H1 (cell line): Measurements from ENCODE around the gene DCAF4. TPM values are rescaled to one million over a fixed set of nuclear protein-coding genes. Genes with fewer than 3 reads are reported as not detected.

Source experiments
- ASH2L ChIP-seq: fragments of 200-600, 300-600 bp; sonication (generic); IDR thresholded peaks from one replicate; pipeline ENCODE4 v1.7.1; 2017; ENCODE audit warnings: low read length
- JUND ChIP-seq: IDR thresholded peaks from 2 replicates; pipeline ENCODE4 v1.6.1; 2011; ENCODE audit warnings: mild to moderate bottlenecking, improper control_type of control experiment, low read length
- RFX5 ChIP-seq: IDR thresholded peaks from 2 replicates; pipeline ENCODE4 v1.6.1; 2011; ENCODE audit warnings: low read depth, low read length, improper control_type of control experiment, borderline replicate concordance
- SAP30 ChIP-seq: fragments of 300-600 bp; sonication (generic); IDR thresholded peaks from 2 replicates; pipeline ENCODE4 v1.7.1; 2012; ENCODE audit warnings: low read length, moderate library complexity, mild to moderate bottlenecking, inconsistent platforms; ENCODE audit not compliant: insufficient read depth, insufficient replicate concordance
- SIRT6 ChIP-seq: IDR thresholded peaks from one replicate; pipeline ENCODE4 v1.7.1; 2012; ENCODE audit warnings: low read length, inconsistent platforms
- TCF12 ChIP-seq: IDR thresholded peaks from 2 replicates; pipeline ENCODE4 v1.6.1; 2011; ENCODE audit warnings: low read depth, mild to moderate bottlenecking, low read length
- polyA plus RNA-seq, 7 experiments: library from polyadenylated mRNA; depleted of rRNA in 3 of 7; stranded (reverse) in 5 of 7; unstranded in 2 of 7; fragments of >200 nt in 5 of 7; fragments of 200-250 nt in 2 of 7; gene quantifications; 1 replicate in 5 of 7; 2 replicates in 1 of 7; 4 replicates in 1 of 7; pipeline versions ENCODE4 v1.2.1 to v1.2.3, GENCODE V29; 2011 to 2013; ENCODE audit warnings: missing spikeins in 2 of 7, mixed read lengths in 2 of 7
- total RNA-seq: library from RNA; stranded (reverse); fragmentation: NEBNext Ultra II Directional; extraction: Animal tissue kit (Norgen Biotek cat#: 25700); gene quantifications from 2 replicates; pipeline ENCODE4 v1.2.1, GENCODE V29; 2021
- TF ChIP-seq, protein P1 (sequence below): fragments of 300-600 bp; sonication (generic); IDR thresholded peaks from 2 replicates; pipeline ENCODE4 v1.7.1; 2012; ENCODE audit warnings: low read length, moderate library complexity, mild to moderate bottlenecking, inconsistent platforms; ENCODE audit not compliant: insufficient replicate concordance

Gene DCAF4
- total and polyA plus RNA-seq, 2 of the 8 experiments (the other 6 are each of a cell fraction or from before 2014, with no cell fraction given) = 17.0 to 21.1 TPM

DNA sequence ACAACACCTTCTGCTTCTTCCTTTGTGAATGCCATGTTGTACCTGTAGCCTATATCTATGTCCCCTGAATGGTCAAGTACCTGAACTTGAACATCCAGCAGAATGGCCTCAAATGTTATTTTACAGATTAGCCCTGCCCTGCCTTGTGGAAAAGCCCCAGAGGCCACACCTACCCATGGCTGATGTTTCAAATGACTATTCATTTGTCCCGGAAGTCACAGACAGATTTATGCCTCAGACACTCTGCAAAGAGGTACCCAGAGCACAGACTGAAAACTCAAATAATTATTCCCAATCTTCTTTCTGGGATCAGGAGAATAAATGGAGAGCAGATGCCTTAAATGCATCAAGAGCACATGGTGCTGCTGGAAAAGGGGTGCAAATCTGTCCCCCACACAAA is 19.4 kb upstream of the DCAF4 start (continued):
- TF ChIP-seq, protein P1, sequence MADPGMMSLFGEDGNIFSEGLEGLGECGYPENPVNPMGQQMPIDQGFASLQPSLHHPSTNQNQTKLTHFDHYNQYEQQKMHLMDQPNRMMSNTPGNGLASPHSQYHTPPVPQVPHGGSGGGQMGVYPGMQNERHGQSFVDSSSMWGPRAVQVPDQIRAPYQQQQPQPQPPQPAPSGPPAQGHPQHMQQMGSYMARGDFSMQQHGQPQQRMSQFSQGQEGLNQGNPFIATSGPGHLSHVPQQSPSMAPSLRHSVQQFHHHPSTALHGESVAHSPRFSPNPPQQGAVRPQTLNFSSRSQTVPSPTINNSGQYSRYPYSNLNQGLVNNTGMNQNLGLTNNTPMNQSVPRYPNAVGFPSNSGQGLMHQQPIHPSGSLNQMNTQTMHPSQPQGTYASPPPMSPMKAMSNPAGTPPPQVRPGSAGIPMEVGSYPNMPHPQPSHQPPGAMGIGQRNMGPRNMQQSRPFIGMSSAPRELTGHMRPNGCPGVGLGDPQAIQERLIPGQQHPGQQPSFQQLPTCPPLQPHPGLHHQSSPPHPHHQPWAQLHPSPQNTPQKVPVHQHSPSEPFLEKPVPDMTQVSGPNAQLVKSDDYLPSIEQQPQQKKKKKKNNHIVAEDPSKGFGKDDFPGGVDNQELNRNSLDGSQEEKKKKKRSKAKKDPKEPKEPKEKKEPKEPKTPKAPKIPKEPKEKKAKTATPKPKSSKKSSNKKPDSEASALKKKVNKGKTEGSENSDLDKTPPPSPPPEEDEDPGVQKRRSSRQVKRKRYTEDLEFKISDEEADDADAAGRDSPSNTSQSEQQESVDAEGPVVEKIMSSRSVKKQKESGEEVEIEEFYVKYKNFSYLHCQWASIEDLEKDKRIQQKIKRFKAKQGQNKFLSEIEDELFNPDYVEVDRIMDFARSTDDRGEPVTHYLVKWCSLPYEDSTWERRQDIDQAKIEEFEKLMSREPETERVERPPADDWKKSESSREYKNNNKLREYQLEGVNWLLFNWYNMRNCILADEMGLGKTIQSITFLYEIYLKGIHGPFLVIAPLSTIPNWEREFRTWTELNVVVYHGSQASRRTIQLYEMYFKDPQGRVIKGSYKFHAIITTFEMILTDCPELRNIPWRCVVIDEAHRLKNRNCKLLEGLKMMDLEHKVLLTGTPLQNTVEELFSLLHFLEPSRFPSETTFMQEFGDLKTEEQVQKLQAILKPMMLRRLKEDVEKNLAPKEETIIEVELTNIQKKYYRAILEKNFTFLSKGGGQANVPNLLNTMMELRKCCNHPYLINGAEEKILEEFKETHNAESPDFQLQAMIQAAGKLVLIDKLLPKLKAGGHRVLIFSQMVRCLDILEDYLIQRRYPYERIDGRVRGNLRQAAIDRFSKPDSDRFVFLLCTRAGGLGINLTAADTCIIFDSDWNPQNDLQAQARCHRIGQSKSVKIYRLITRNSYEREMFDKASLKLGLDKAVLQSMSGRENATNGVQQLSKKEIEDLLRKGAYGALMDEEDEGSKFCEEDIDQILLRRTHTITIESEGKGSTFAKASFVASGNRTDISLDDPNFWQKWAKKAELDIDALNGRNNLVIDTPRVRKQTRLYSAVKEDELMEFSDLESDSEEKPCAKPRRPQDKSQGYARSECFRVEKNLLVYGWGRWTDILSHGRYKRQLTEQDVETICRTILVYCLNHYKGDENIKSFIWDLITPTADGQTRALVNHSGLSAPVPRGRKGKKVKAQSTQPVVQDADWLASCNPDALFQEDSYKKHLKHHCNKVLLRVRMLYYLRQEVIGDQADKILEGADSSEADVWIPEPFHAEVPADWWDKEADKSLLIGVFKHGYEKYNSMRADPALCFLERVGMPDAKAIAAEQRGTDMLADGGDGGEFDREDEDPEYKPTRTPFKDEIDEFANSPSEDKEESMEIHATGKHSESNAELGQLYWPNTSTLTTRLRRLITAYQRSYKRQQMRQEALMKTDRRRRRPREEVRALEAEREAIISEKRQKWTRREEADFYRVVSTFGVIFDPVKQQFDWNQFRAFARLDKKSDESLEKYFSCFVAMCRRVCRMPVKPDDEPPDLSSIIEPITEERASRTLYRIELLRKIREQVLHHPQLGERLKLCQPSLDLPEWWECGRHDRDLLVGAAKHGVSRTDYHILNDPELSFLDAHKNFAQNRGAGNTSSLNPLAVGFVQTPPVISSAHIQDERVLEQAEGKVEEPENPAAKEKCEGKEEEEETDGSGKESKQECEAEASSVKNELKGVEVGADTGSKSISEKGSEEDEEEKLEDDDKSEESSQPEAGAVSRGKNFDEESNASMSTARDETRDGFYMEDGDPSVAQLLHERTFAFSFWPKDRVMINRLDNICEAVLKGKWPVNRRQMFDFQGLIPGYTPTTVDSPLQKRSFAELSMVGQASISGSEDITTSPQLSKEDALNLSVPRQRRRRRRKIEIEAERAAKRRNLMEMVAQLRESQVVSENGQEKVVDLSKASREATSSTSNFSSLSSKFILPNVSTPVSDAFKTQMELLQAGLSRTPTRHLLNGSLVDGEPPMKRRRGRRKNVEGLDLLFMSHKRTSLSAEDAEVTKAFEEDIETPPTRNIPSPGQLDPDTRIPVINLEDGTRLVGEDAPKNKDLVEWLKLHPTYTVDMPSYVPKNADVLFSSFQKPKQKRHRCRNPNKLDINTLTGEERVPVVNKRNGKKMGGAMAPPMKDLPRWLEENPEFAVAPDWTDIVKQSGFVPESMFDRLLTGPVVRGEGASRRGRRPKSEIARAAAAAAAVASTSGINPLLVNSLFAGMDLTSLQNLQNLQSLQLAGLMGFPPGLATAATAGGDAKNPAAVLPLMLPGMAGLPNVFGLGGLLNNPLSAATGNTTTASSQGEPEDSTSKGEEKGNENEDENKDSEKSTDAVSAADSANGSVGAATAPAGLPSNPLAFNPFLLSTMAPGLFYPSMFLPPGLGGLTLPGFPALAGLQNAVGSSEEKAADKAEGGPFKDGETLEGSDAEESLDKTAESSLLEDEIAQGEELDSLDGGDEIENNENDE = no peak
- TF ChIP-seq JUND (no peak), TCF12 (no peak), RFX5 (no peak), SAP30 (no peak), SIRT6 (no peak), ASH2L (no peak)
